ENCODE measurements around the gene KRT86.

DNA sequence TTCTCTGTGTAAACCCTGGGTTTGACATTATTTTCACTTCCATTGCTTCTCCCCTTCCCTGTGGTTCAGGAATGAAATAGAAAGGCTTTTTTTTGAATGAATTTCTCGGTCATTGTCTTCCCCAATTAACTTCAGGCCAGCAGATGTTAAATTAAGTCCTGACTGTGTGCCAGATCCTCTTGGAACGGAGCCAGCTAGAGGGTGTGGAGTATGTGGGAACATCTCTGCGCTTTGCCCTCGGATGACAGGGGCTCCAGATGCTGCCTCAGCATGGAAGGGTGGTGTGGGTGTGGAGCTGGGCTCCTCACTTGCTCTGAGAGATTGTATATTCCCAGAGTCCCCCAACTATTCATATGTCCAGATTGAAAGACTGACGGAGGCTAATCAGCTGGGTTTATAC is 79.8 kb downstream of the KRT86 start:
- TF ChIP-seq, protein P1, sequence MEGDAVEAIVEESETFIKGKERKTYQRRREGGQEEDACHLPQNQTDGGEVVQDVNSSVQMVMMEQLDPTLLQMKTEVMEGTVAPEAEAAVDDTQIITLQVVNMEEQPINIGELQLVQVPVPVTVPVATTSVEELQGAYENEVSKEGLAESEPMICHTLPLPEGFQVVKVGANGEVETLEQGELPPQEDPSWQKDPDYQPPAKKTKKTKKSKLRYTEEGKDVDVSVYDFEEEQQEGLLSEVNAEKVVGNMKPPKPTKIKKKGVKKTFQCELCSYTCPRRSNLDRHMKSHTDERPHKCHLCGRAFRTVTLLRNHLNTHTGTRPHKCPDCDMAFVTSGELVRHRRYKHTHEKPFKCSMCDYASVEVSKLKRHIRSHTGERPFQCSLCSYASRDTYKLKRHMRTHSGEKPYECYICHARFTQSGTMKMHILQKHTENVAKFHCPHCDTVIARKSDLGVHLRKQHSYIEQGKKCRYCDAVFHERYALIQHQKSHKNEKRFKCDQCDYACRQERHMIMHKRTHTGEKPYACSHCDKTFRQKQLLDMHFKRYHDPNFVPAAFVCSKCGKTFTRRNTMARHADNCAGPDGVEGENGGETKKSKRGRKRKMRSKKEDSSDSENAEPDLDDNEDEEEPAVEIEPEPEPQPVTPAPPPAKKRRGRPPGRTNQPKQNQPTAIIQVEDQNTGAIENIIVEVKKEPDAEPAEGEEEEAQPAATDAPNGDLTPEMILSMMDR (tag by site-specific recombination; IDR thresholded peaks at IDR 0.05), result no peak
- no peak for TF ChIP-seq ZNF175 (tag by site-specific recombination; IDR thresholded peaks at IDR 0.05)
- no peak for TF ChIP-seq SP3 (tag by site-specific recombination; IDR thresholded peaks at IDR 0.05)
- TF ChIP-seq KLF1 (tag by site-specific recombination; IDR thresholded peaks at IDR 0.05), result no peak
- TF ChIP-seq MEIS1 (CRISPR knock-in tag; IDR thresholded peaks at IDR 0.05; ENCODE audit: borderline replicate concordance), result no peak
- TF ChIP-seq ZNF596 (tag by site-specific recombination; IDR thresholded peaks at IDR 0.05), result no peak
- TF ChIP-seq IKZF3 (tag by site-specific recombination; IDR thresholded peaks at IDR 0.05), result no peak
- no peak for TF ChIP-seq GLI2 (tag by site-specific recombination; IDR thresholded peaks at IDR 0.05; ENCODE audit: borderline replicate concordance, low read depth)
- TF ChIP-seq ZNF747 (tag by site-specific recombination; IDR thresholded peaks at IDR 0.05), result no peak
- no peak for TF ChIP-seq ZNF138 (tag by site-specific recombination; IDR thresholded peaks at IDR 0.05; ENCODE audit: borderline replicate concordance)
- TF ChIP-seq ZBTB7A (tag by site-specific recombination; IDR thresholded peaks at IDR 0.05; ENCODE audit: low read depth), result no peak
